Suprapubic skin (tissue), 3 donors: Measurements from ENCODE around the gene CES4A.

Experiments
- CTCF ChIP-seq, 2 donors: fragments of 200-600 bp in 1 of 2; fragments of 450-650 bp in 1 of 2; sonication (generic) in 1 of 2; IDR thresholded peaks; one replicate each; pipeline ENCODE4 v1.5.1; 2016 to 2019; ENCODE audit warnings: antibody characterized with exemption in 2 of 2, mild to moderate bottlenecking in 1 of 2, moderate library complexity in 1 of 2
- EP300 ChIP-seq: sonication (generic); formaldehyde crosslinking; IDR thresholded peaks from one replicate; pipeline ENCODE4 v1.6.1; 2017; ENCODE audit warnings: antibody characterized with exemption
- POLR2A ChIP-seq, 2 donors: fragments of 450-650 bp; IDR thresholded peaks; one replicate each; pipeline ENCODE4 v1.6.1; 2017; ENCODE audit warnings: antibody characterized with exemption in 2 of 2, mild to moderate bottlenecking in 2 of 2, moderate library complexity in 2 of 2

- TF ChIP-seq CTCF (IDR thresholded peaks at IDR 0.05) = no peak
- TF ChIP-seq POLR2A (IDR thresholded peaks at IDR 0.05) = no peak
- TF ChIP-seq EP300 = no peak
Observed at GRCh38 chr16:66949472-66949871, 38.9 kb upstream of the CES4A start.
